HG02610 (cell line): ENCODE measurements around the gene SUV39H2.
"Not testable (repeated sequence)": the region's sequence is repeated elsewhere in the genome, so short reads cannot be mapped to it uniquely, and the experiment has no call there.

ENCODE experiments used
- ATAC-seq: cut with Tn5 transposase; IDR thresholded peaks from one replicate; pipeline ENCODE4 v1.9.1; 2021; ENCODE audit warnings: mild to moderate bottlenecking, moderate library complexity; ENCODE audit not compliant: unreplicated experiment

Gene SUV39H2

GRCh38 chr10:14878266-14879123, at the start of gene SUV39H2:
SUV39H2 (plus strand) TSS chr10:14878866; CDS start chr10:14878889, 23 bp downstream.
- peak; percentile 92 for ATAC-seq

GRCh38 chr10:14833106-14833505, 45.6 kb upstream of the SUV39H2 start:
- ATAC-seq = no peak

- ATAC-seq = no peak
Observed at GRCh38 chr10:14836208-14836607, 42.5 kb upstream of the SUV39H2 start.

GRCh38 chr10:14837003-14837756, 41.5 kb upstream of the SUV39H2 start:
- ATAC-seq = no peak

- peak; percentile 94 for ATAC-seq
Observed at GRCh38 chr10:14837757-14838581, 40.7 kb upstream of the SUV39H2 start, which contains the start of the genes CDNF, HSPA14 and MSANTD7. CDNF (minus strand) TSS chr10:14838037; CDS start chr10:14837946, 91 bp downstream. HSPA14 (plus strand) TSS chr10:14838306; CDS start chr10:14838403, 97 bp downstream. MSANTD7 (plus strand) TSS chr10:14838306; CDS start chr10:14842285, 3,979 bp downstream.

GRCh38 chr10:14838582-14839304, 39.9 kb upstream of the SUV39H2 start:
- ATAC-seq = no peak

- ATAC-seq = no peak
Observed at GRCh38 chr10:14839305-14839695, 39.4 kb upstream of the SUV39H2 start.

GRCh38 chr10:14840178-14840577, 38.5 kb upstream of the SUV39H2 start:
- no peak for ATAC-seq

GRCh38 chr10:14843327-14843988, 35.2 kb upstream of the SUV39H2 start:
- no peak for ATAC-seq

- no peak for ATAC-seq
Observed at GRCh38 chr10:14844948-14845347, 33.7 kb upstream of the SUV39H2 start.

- ATAC-seq = no peak
Observed at GRCh38 chr10:14852236-14852635, 26.4 kb upstream of the SUV39H2 start.

- no peak for ATAC-seq
Observed at GRCh38 chr10:14855453-14855852, 23.2 kb upstream of the SUV39H2 start.

- no peak for ATAC-seq
Observed at GRCh38 chr10:14858338-14858960, 20.2 kb upstream of the SUV39H2 start.

- no peak for ATAC-seq
Observed at GRCh38 chr10:14859043-14859442, 19.6 kb upstream of the SUV39H2 start.

- ATAC-seq = no peak
Observed at GRCh38 chr10:14859775-14860174, 18.9 kb upstream of the SUV39H2 start.

GRCh38 chr10:14860791-14861190, 17.9 kb upstream of the SUV39H2 start:
- ATAC-seq = no peak

- not testable (repeated sequence) for ATAC-seq
Observed at GRCh38 chr10:14864466-14864865, 14.2 kb upstream of the SUV39H2 start.

- ATAC-seq = not testable (repeated sequence)
Observed at GRCh38 chr10:14864871-14865270, 13.8 kb upstream of the SUV39H2 start.
